Breast epithelium (tissue), 4 donors: ENCODE measurements around the gene ASTN2. TPM values are rescaled to one million over a fixed set of nuclear protein-coding genes. Genes with fewer than 3 reads are reported as not detected.

ENCODE experiments used
- DNase-seq, 2 donors: peaks; one replicate each; pipeline ENCODE4 v3.0.0-alpha.2; 2019; ENCODE audit warnings: low spot score in 2 of 2
- H3K27ac ChIP-seq, 2 donors: fragments of 200-600 bp; sonication (generic) in 1 of 2; one replicate each; pipeline ENCODE4 v1.5.1; 2016 to 2019; ENCODE audit warnings: mild to moderate bottlenecking in 1 of 2
- H3K27me3 ChIP-seq, 2 donors: fragments of 200-600 bp; sonication (generic) in 1 of 2; one replicate each; pipeline versions ENCODE4 v1.5.1 to v1.6.0; 2017 to 2019; ENCODE audit warnings: control low read depth in 1 of 2, mild to moderate bottlenecking in 1 of 2
- H3K36me3 ChIP-seq: fragments of 200-600 bp; one replicate; pipeline ENCODE4 v1.5.1; 2019
- H3K4me1 ChIP-seq, 2 donors: fragments of 200-600 bp; sonication (generic); one replicate each; pipeline ENCODE4 v1.5.1; 2016 to 2019; ENCODE audit warnings: control low read depth in 1 of 2
- H3K4me3 ChIP-seq, 3 donors: fragments of 200-600 bp; sonication (generic); 1 replicate in 2 of 3; 2 replicates in 1 of 3; pipeline ENCODE4 v1.5.1; 2016 to 2019; ENCODE audit warnings: mild to moderate bottlenecking in 3 of 3, moderate library complexity in 2 of 3
- H3K9me3 ChIP-seq, 2 donors: fragments of 200-600 bp; sonication (generic) in 1 of 2; one replicate each; pipeline ENCODE4 v1.5.1; 2016 to 2019; ENCODE audit warnings: control low read depth in 1 of 2
- CTCF ChIP-seq, 3 donors: fragments of 450-650 bp; IDR thresholded peaks; one replicate each; pipeline ENCODE4 v1.5.1; 2016 to 2017; ENCODE audit warnings: antibody characterized with exemption in 3 of 3, mild to moderate bottlenecking in 3 of 3, moderate library complexity in 3 of 3
- POLR2A ChIP-seq: fragments of 450-650 bp; IDR thresholded peaks from one replicate; pipeline ENCODE4 v1.6.1; 2016; ENCODE audit warnings: antibody characterized with exemption, mild to moderate bottlenecking, moderate library complexity
- POLR2AphosphoS5 ChIP-seq, 3 donors: sonication (generic); formaldehyde crosslinking; IDR thresholded peaks; one replicate each; pipeline ENCODE4 v1.6.1; 2017; ENCODE audit warnings: antibody characterized with exemption in 3 of 3
- intact Hi-C: fragments of 100-400 bp; cut with DNase I; formaldehyde crosslinking; loops from one replicate; pipeline ENCODE4 v1.15.1; 2023; ENCODE audit warnings: low total_unique reads
- total RNA-seq, 3 donors: library from RNA; depleted of rRNA; stranded (reverse); fragments of >200 nt; gene quantifications; one replicate each; pipeline ENCODE4 v1.1.0, GENCODE V29; 2016

The ASTN2 gene
- total RNA-seq, 3 donors from 2014 or later, result 9.1 to 13.8 (median 9.8) TPM

- Histone ChIP-seq H3K4me1 (no peaks in the 10 kb centered on the region), H3K36me3 (no peaks in the 10 kb centered on the region), H3K27ac (no peak overlapping the region), H3K9me3 (no peaks in the 10 kb centered on the region), H3K4me3 (no peak overlapping the region), H3K27me3 (no peaks in the 10 kb centered on the region)
- intact Hi-C loops, result no loop called here
- no peak for DNase-seq
- no peak for TF ChIP-seq POLR2A
- no peak for TF ChIP-seq POLR2AphosphoS5 (IDR thresholded peaks at IDR 0.05)
- no peak for TF ChIP-seq CTCF (IDR thresholded peaks at IDR 0.05)
These were observed 268.9 kb downstream of the ASTN2 start for GRCh38 chr9:117145811-117146490.

GRCh38 chr9:117145081-117145480 is 269.8 kb downstream of the ASTN2 start:
- no peaks in the 10 kb centered on the region for H3K4me1 ChIP-seq
- no peaks in the 10 kb centered on the region for H3K36me3 ChIP-seq
- H3K27me3 ChIP-seq, result no peaks in the 10 kb centered on the region
- H3K9me3 ChIP-seq, result no peaks in the 10 kb centered on the region
- no peak overlapping the region for H3K27ac ChIP-seq
- no peak overlapping the region for H3K4me3 ChIP-seq
- TF ChIP-seq POLR2A (no peak), CTCF (IDR thresholded peaks at IDR 0.05) (no peak), POLR2AphosphoS5 (IDR thresholded peaks at IDR 0.05) (no peak)
- intact Hi-C loops, result no loop called here
- DNase-seq, result no peak

GRCh38 chr9:117138231-117138630 is 276.6 kb downstream of the ASTN2 start:
- no peak for TF ChIP-seq POLR2AphosphoS5 (IDR thresholded peaks at IDR 0.05)
- no peak for TF ChIP-seq CTCF (IDR thresholded peaks at IDR 0.05)
- TF ChIP-seq POLR2A, result no peak
- no peak overlapping the region for H3K27ac ChIP-seq
- H3K27me3 ChIP-seq, result no peaks in the 10 kb centered on the region
- no peak for DNase-seq
- H3K9me3 ChIP-seq, result no peaks in the 10 kb centered on the region
- intact Hi-C loops, result no loop called here
- H3K36me3 ChIP-seq, result no peaks in the 10 kb centered on the region
- H3K4me1 ChIP-seq, result no peaks in the 10 kb centered on the region
- H3K4me3 ChIP-seq, result no peak overlapping the region

DNA sequence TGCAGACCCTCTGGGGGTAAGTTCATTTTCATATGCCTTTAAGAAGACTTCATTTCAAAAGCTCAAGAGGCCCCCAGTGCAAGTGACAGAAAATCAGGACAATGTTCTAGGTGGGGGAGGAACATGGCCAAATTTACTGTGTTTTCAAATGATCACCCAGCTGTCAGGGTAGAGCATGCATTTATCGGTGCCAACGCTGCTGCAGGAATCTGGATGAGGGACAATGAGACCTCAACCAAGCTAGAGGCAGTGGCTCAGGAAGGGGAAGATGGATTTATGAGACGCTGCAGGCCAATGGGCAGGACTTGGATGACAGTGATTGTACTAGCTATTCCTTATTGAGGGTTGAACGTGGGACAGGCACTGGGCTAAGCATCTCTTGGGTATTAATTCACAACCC is 278.4 kb downstream of the ASTN2 start:
- H3K36me3 ChIP-seq, result no peaks in the 10 kb centered on the region
- intact Hi-C loops, result no loop called here

More for the DNA sequence above, 278.4 kb downstream of the ASTN2 start:
- H3K27me3 ChIP-seq, result no peaks in the 10 kb centered on the region
- H3K27ac ChIP-seq, result no peak overlapping the region
- DNase-seq, result no peak
- H3K9me3 ChIP-seq, result no peaks in the 10 kb centered on the region
- H3K4me1 ChIP-seq, result no peaks in the 10 kb centered on the region
- no peak for TF ChIP-seq CTCF (IDR thresholded peaks at IDR 0.05)
- TF ChIP-seq POLR2AphosphoS5 (IDR thresholded peaks at IDR 0.05), result no peak
- no peak for TF ChIP-seq POLR2A
- no peak overlapping the region for H3K4me3 ChIP-seq
